22Rv1 (cell line): ENCODE measurements around the gene INSYN2B.

Experiments
- CTCF ChIP-seq: fragments of 450-650 bp; IDR thresholded peaks from 2 replicates; pipeline ENCODE4 v1.5.1; 2017; ENCODE audit warnings: mild to moderate bottlenecking
- ZFX ChIP-seq: fragments of 450-650 bp; IDR thresholded peaks from 2 replicates; pipeline ENCODE4 v1.6.1; 2017; ENCODE audit warnings: antibody characterized with exemption, borderline replicate concordance

GRCh38 chr5:169978714-169979113 is 1.6 kb downstream of the INSYN2B start:
- no peak for TF ChIP-seq CTCF
- TF ChIP-seq ZFX: no peak
